HFFc6 (cell line): ENCODE data around the gene HIBCH. TPM values are rescaled to one million over a fixed set of nuclear protein-coding genes. Genes with fewer than 3 reads are reported as not detected.
"Not testable (repeated sequence)": the region's sequence is repeated elsewhere in the genome, so short reads cannot be mapped to it uniquely, and the experiment has no call there.

Experiments
- DNase-seq: peaks from one replicate; pipeline ENCODE4 v3.0.0-alpha.2; 2018
- H3K27ac Mint-ChIP-seq: 2 replicates; pipeline ENCODE4 v1.8.0; 2020; ENCODE audit warnings: mild to moderate bottlenecking, mixed read lengths
- H3K27me3 Mint-ChIP-seq: 2 replicates; pipeline ENCODE4 v1.8.0; 2021; ENCODE audit warnings: mild to moderate bottlenecking, moderate library complexity, mixed read lengths; ENCODE audit not compliant: insufficient read depth
- H3K36me3 Mint-ChIP-seq: 2 replicates; pipeline ENCODE4 v1.8.0; 2021; ENCODE audit warnings: low read depth, mixed read lengths
- H3K4me1 Mint-ChIP-seq: 2 replicates; pipeline ENCODE4 v1.8.0; 2020; ENCODE audit warnings: low read depth, mixed read lengths
- H3K4me3 Mint-ChIP-seq: 2 replicates; pipeline ENCODE4 v1.8.0; 2020; ENCODE audit warnings: mild to moderate bottlenecking, moderate library complexity, mixed read lengths
- H3K9me3 Mint-ChIP-seq: 2 replicates; pipeline ENCODE4 v1.8.0; 2020; ENCODE audit warnings: mild to moderate bottlenecking, mixed read lengths
- CTCF ChIP-seq: fragments of 200-600 bp; sonication (generic); IDR thresholded peaks from 2 replicates; pipeline ENCODE4 v1.5.0; 2021; ENCODE audit warnings: antibody characterized with exemption, mild to moderate bottlenecking
- total RNA-seq, 6 experiments: library from RNA; stranded (reverse); fragmentation: NEBNext Ultra II Directional; extraction: Animal tissue kit (Norgen Biotek cat#: 25700); gene quantifications; 2 replicates in 1 of 6; 3 replicates in 5 of 6; pipeline ENCODE4 v1.2.3, GENCODE V29; 2021

Gene HIBCH
- total RNA-seq, 6 experiments from 2014 or later: 14.6 to 20.5 (median 17.2) TPM

- Mint-ChIP-seq H3K36me3 (peaks cover 13% of the 10 kb centered on the region), H3K4me3 (no peak overlapping the region), H3K27ac (no peak overlapping the region), H3K4me1 (peaks cover 40% of the 10 kb centered on the region), H3K9me3 (no peaks in the 10 kb centered on the region), H3K27me3 (no peaks in the 10 kb centered on the region; the same call in 1 of the 2 replicates)
- no peak for DNase-seq
- TF ChIP-seq CTCF: no peak
Observed at GRCh38 chr2:190313880-190314279, 5.7 kb downstream of the HIBCH start.

- DNase-seq, H3K27ac Mint-ChIP-seq, H3K4me3 Mint-ChIP-seq, H3K9me3 Mint-ChIP-seq, H3K27me3 Mint-ChIP-seq: not testable (repeated sequence)
- H3K36me3 Mint-ChIP-seq: peaks cover 13% of the 10 kb centered on the region
- H3K4me1 Mint-ChIP-seq: peaks cover 28% of the 10 kb centered on the region
Observed at GRCh38 chr2:190312635-190313025, 7.0 kb downstream of the HIBCH start.

GRCh38 chr2:190311893-190312634, 7.6 kb downstream of the HIBCH start:
- Mint-ChIP-seq H3K36me3 (peaks cover 8% of the 10 kb centered on the region), H3K27me3 (no peaks in the 10 kb centered on the region; the same call in 1 of the 2 replicates), H3K27ac (no peak overlapping the region), H3K9me3 (no peaks in the 10 kb centered on the region), H3K4me1 (peaks cover 22% of the 10 kb centered on the region), H3K4me3 (no peak overlapping the region)
- TF ChIP-seq CTCF: no peak
- no peak for DNase-seq

- no peak for DNase-seq
- TF ChIP-seq CTCF: no peak
- H3K4me3 Mint-ChIP-seq: no peak overlapping the region
- H3K4me1 Mint-ChIP-seq: no peaks in the 10 kb centered on the region; the same call in 1 of the 2 replicates
- no peaks in the 10 kb centered on the region for H3K9me3 Mint-ChIP-seq
- H3K27me3 Mint-ChIP-seq: no peaks in the 10 kb centered on the region
- H3K36me3 Mint-ChIP-seq: peaks cover 6% of the 10 kb centered on the region
- no peak overlapping the region for H3K27ac Mint-ChIP-seq
Observed at GRCh38 chr2:190308031-190308430, 11.6 kb downstream of the HIBCH start.

- TF ChIP-seq CTCF: no peak
- H3K36me3 Mint-ChIP-seq: peaks cover 13% of the 10 kb centered on the region
- no peak overlapping the region for H3K27ac Mint-ChIP-seq
- no peaks in the 10 kb centered on the region; the same call in 1 of the 2 replicates for H3K4me1 Mint-ChIP-seq
- no peak for DNase-seq
- 0 out of 2 replicates have a peak, but pooled peaks cover 1% of the 10 kb centered on the region for H3K27me3 Mint-ChIP-seq
- H3K9me3 Mint-ChIP-seq: no peaks in the 10 kb centered on the region
- H3K4me3 Mint-ChIP-seq: no peak overlapping the region
Observed at GRCh38 chr2:190304404-190304803, 15.2 kb downstream of the HIBCH start.

- H3K9me3 Mint-ChIP-seq: no peaks in the 10 kb centered on the region
- H3K36me3 Mint-ChIP-seq: peaks cover 15% of the 10 kb centered on the region
- no peak overlapping the region for H3K27ac Mint-ChIP-seq
- DNase-seq: no peak
- H3K4me3 Mint-ChIP-seq: no peak overlapping the region
- H3K4me1 Mint-ChIP-seq: no peaks in the 10 kb centered on the region; the same call in 1 of the 2 replicates
- H3K27me3 Mint-ChIP-seq: 0 out of 2 replicates have a peak, but pooled peaks cover 1% of the 10 kb centered on the region
- no peak for TF ChIP-seq CTCF
Observed at GRCh38 chr2:190303647-190304046, 16.0 kb downstream of the HIBCH start.
